HEK293 (cell line): ENCODE data around the gene TESK2.
A peak's percentile ranks its signal among the peaks of the same experiment; 100 is the strongest.
"Not testable (repeated sequence)": the region's sequence is repeated elsewhere in the genome, so short reads cannot be mapped to it uniquely, and the experiment has no call there.

Experiments
- CTCF ChIA-PET: fragments of 350-600 bp; formaldehyde crosslinking; extraction: SDS; loops from one replicate; lab custom pipeline; 2021; ENCODE audit warnings: antibody characterized with exemption; lab: Yijun Ruan, JAX
- POLR2A ChIA-PET: fragments of 300-600 bp; formaldehyde crosslinking; extraction: SDS; loops from one replicate; lab custom pipeline; 2020; ENCODE audit warnings: antibody characterized with exemption, inconsistent platforms; lab: Yijun Ruan, JAX
- H3K27ac ChIP-seq: fragments of 200-500 bp; sonication (Bioruptor generic); 2 replicates; pipeline ENCODE4 v1.5.1; 2014; ENCODE audit warnings: low read depth, low read length, control low read depth, inconsistent platforms; ENCODE audit errors: extremely low read depth
- H3K36me3 ChIP-seq, 2 experiments: fragments of 200-500 bp in 1 of 2; sonication (Bioruptor generic) in 1 of 2; 1 replicate in 1 of 2; 2 replicates in 1 of 2; pipeline ENCODE4 v1.5.1; 2014 to 2017; ENCODE audit warnings: inconsistent platforms in 2 of 2, low read length in 2 of 2; ENCODE audit not compliant: control insufficient read depth in 2 of 2, insufficient read depth in 1 of 2
- H3K4me1 ChIP-seq: fragments of 200-500 bp; sonication (Bioruptor generic); 2 replicates; pipeline ENCODE4 v1.5.1; 2014; ENCODE audit warnings: mild to moderate bottlenecking, low read length, inconsistent platforms; ENCODE audit not compliant: control insufficient read depth, insufficient read depth
- H3K4me3 ChIP-seq: 2 replicates; pipeline ENCODE4 v1.5.1; 2011; ENCODE audit warnings: low read depth, mild to moderate bottlenecking, control low read depth, low read length, moderate library complexity
- H3K9me3 ChIP-seq: fragments of 200-500 bp; sonication (Bioruptor generic); 2 replicates; pipeline ENCODE4 v1.5.1; 2014; ENCODE audit warnings: low read depth, low read length, inconsistent platforms; ENCODE audit not compliant: control insufficient read depth, insufficient read depth
- HOXC10 ChIP-seq: sonication (generic); formaldehyde crosslinking; IDR thresholded peaks from 2 replicates; pipeline ENCODE4 v1.8.1; 2023; ENCODE audit warnings: mild to moderate bottlenecking, missing genetic modification reagents
- SETDB1 ChIP-seq: IDR thresholded peaks from one replicate; pipeline ENCODE4 v1.6.1; 2017; ENCODE audit warnings: mild to moderate bottlenecking, low read length, moderate library complexity, mixed read lengths; ENCODE audit not compliant: insufficient read length
- TRIM28 ChIP-seq: IDR thresholded peaks from 2 replicates; pipeline ENCODE4 v1.6.1; 2011; ENCODE audit warnings: low read length, control low read depth, borderline replicate concordance
- ZBTB1 ChIP-seq: fragments of 450-650 bp; formaldehyde crosslinking; IDR thresholded peaks from 2 replicates; pipeline ENCODE4 v1.5.1; 2016; ENCODE audit warnings: missing biosample characterization, missing genetic modification characterization
- ZFHX2 ChIP-seq: fragments of 450-650 bp; formaldehyde crosslinking; conservative IDR thresholded peaks from 2 replicates; pipeline ENCODE4 v1.5.1; 2016; ENCODE audit warnings: missing biosample characterization, missing genetic modification characterization
- ZNF121 ChIP-seq: fragments of 450-650 bp; formaldehyde crosslinking; IDR thresholded peaks from 2 replicates; pipeline ENCODE4 v1.5.1; 2016; ENCODE audit warnings: missing biosample characterization, missing genetic modification characterization
- ZNF140 ChIP-seq: fragments of 450-650 bp; formaldehyde crosslinking; IDR thresholded peaks from 2 replicates; pipeline ENCODE4 v1.5.1; 2016; ENCODE audit warnings: missing biosample characterization, missing genetic modification characterization
- ZNF184 ChIP-seq: fragments of 450-650 bp; IDR thresholded peaks from 2 replicates; pipeline ENCODE4 v1.5.1; 2018; ENCODE audit warnings: missing biosample characterization, mild to moderate bottlenecking, missing genetic modification characterization
- ZNF2 ChIP-seq: fragments of 450-650 bp; formaldehyde crosslinking; IDR thresholded peaks from 2 replicates; pipeline ENCODE4 v1.5.1; 2016; ENCODE audit warnings: missing biosample characterization, missing genetic modification characterization
- ZNF354C ChIP-seq: fragments of 450-650 bp; formaldehyde crosslinking; IDR thresholded peaks from 2 replicates; pipeline ENCODE4 v1.5.1; 2016; ENCODE audit warnings: missing biosample characterization, missing genetic modification characterization, low read depth, borderline replicate concordance
- ZNF426 ChIP-seq: fragments of 450-650 bp; formaldehyde crosslinking; IDR thresholded peaks from 2 replicates; pipeline ENCODE4 v1.5.1; 2017; ENCODE audit warnings: missing biosample characterization, missing genetic modification characterization, mild to moderate bottlenecking, inconsistent platforms, moderate library complexity
- ZNF521 ChIP-seq: fragments of 450-650 bp; formaldehyde crosslinking; IDR thresholded peaks from 2 replicates; pipeline ENCODE4 v1.5.1; 2017; ENCODE audit warnings: missing biosample characterization, mild to moderate bottlenecking, missing genetic modification characterization
- ZNF555 ChIP-seq: fragments of 450-650 bp; formaldehyde crosslinking; conservative IDR thresholded peaks from 2 replicates; pipeline ENCODE4 v1.5.1; 2017; ENCODE audit warnings: missing biosample characterization, mild to moderate bottlenecking, missing genetic modification characterization, inconsistent platforms
- ZNF626 ChIP-seq: fragments of 450-650 bp; sonication (Bioruptor Pico); formaldehyde crosslinking; IDR thresholded peaks from 2 replicates; pipeline ENCODE4 v1.5.1; 2018; ENCODE audit warnings: missing biosample characterization, missing genetic modification characterization, inconsistent platforms
- ZNF76 ChIP-seq: fragments of 450-650 bp; formaldehyde crosslinking; IDR thresholded peaks from 2 replicates; pipeline ENCODE4; 2016; ENCODE audit warnings: low read depth, missing biosample characterization, missing genetic modification characterization, borderline replicate concordance
- ZNF843 ChIP-seq: fragments of 450-650 bp; formaldehyde crosslinking; IDR thresholded peaks from 2 replicates; pipeline ENCODE4 v1.5.1; 2016; ENCODE audit warnings: missing biosample characterization, missing genetic modification characterization
- TF ChIP-seq, protein P1 (sequence below): fragments of 450-650 bp; formaldehyde crosslinking; IDR thresholded peaks from 2 replicates; pipeline ENCODE4 v1.5.1; 2016; ENCODE audit warnings: missing biosample characterization, missing genetic modification characterization
- TF ChIP-seq, protein P2 (sequence below): fragments of 450-650 bp; formaldehyde crosslinking; IDR thresholded peaks from 2 replicates; pipeline ENCODE4 v1.5.1; 2017; ENCODE audit warnings: missing biosample characterization, missing genetic modification characterization
- TF ChIP-seq, protein P3 (sequence below): fragments of 450-650 bp; formaldehyde crosslinking; IDR thresholded peaks from 2 replicates; pipeline ENCODE4 v1.5.1; 2016; ENCODE audit warnings: missing biosample characterization, missing genetic modification characterization, low read depth
- TF ChIP-seq, protein P4 (sequence below): fragments of 450-650 bp; formaldehyde crosslinking; conservative IDR thresholded peaks from 2 replicates; pipeline ENCODE4 v1.5.1; 2016; ENCODE audit warnings: low read depth, missing biosample characterization, missing genetic modification characterization

Gene TESK2

DNA sequence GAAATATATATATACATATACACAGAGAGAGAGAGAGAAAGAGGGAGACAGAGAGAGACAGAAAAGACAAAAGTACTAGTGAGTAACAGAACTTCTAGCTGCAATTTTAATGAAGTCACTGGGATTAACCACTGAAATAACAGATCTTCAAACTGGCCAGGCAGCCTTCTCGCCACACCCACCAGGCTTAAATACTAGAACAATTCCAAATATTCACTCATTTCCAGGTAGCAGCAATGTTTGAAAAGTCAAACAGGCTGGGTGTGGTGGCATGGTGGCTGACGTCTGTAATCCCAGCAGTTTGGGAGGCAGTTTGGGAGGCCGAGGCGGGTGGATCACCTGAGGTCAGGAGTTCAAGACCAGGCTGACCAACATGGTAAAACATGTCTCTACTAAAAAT lies 25.5 kb upstream of the TESK2 start (continued):
- TF ChIP-seq HOXC10 (CRISPR knock-in tag) (no peak), ZNF426 (tag by site-specific recombination) (no peak), ZNF184 (tag by site-specific recombination) (no peak), ZBTB1 (no peak), SETDB1 (no peak)
- TF ChIP-seq, protein P1, sequence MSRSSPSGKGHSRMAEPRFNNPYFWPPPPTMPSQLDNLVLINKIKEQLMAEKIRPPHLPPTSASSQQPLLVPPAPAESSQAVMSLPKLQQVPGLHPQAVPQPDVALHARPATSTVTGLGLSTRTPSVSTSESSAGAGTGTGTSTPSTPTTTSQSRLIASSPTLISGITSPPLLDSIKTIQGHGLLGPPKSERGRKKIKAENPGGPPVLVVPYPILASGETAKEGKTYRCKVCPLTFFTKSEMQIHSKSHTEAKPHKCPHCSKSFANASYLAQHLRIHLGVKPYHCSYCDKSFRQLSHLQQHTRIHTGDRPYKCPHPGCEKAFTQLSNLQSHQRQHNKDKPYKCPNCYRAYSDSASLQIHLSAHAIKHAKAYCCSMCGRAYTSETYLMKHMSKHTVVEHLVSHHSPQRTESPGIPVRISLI = no peak
- TF ChIP-seq, protein P2, sequence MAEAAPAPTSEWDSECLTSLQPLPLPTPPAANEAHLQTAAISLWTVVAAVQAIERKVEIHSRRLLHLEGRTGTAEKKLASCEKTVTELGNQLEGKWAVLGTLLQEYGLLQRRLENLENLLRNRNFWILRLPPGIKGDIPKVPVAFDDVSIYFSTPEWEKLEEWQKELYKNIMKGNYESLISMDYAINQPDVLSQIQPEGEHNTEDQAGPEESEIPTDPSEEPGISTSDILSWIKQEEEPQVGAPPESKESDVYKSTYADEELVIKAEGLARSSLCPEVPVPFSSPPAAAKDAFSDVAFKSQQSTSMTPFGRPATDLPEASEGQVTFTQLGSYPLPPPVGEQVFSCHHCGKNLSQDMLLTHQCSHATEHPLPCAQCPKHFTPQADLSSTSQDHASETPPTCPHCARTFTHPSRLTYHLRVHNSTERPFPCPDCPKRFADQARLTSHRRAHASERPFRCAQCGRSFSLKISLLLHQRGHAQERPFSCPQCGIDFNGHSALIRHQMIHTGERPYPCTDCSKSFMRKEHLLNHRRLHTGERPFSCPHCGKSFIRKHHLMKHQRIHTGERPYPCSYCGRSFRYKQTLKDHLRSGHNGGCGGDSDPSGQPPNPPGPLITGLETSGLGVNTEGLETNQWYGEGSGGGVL (tag by site-specific recombination) = no peak
- TF ChIP-seq, all 188 proteins: peak for 0

DNA sequence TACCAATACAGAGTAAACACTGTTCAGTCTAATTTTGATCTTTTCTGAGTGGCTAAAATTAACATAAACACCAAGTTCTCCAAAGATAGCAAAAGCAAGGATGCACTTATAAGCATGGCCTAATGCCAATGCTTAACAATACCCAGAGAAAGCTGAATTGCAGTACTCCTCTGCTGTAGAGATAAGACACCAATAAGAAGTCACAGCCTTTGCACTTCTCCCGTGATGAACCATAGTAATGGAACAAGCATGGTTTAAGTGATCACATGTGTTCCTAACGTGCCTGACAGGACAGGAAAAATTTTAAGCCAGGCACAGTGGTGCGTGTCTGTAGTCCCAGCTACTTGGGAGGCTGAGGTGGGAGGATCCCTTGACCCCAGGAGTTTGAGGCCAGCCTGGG lies 25.1 kb upstream of the TESK2 start:
- peaks cover 38 to 84% of the 10 kb centered on the region in 2 experiments for H3K36me3 ChIP-seq

DNA sequence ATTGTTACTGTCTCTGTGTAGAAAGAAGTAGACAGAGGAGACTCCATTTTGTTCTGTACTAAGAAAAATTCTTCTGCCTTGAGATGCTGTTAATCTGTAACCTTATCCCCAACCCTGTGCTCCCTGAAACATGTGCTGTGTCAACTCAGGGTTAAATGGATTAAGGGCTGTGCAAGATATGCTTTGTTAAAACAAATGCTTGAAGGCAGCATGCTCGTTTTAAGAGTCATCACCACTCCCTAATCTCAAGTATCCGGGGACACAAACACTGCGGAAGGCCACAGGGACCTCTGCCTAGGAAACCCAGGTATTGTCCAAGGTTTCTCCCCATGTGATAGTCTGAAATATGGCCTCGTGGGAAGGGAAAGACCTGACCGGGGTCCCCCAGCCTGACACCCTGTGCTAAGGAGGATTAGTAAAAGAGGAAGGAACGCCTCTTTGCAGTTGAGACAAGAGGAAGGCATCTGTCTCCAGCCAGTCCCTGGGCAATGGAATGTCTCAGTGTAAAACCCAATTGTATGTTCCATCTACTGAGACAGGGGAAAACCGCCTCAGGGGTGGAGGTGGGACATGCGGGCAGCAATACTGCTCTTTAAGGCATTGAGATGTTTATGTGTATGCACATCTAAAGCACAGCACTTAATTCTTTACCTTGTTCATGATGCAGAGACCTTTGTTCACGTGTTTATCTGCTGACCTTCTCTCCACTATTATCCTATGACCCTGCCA lies 22.7 kb upstream of the TESK2 start:
- H3K9me3 ChIP-seq, H3K4me3 ChIP-seq, H3K27ac ChIP-seq, H3K4me1 ChIP-seq: not testable (repeated sequence)
- H3K36me3 ChIP-seq = peaks cover 52 to 98% of the 10 kb centered on the region in 2 experiments
- ChIA-PET POLR2A (interaction anchor here (3.4 to 7.0 kb wide), 2 partner anchors 8 to 56 kb away, joined by 15 to 66 read pairs; partner anchors contain the start of gene PRDX1), CTCF (interaction anchor here (1.5 to 4.2 kb wide), 6 partner anchors 13 to 93 kb away, joined by 3 to 90 read pairs (median 8); partner anchors contain the start of genes AKR1A1, CCDC163 and MMACHC)

More for the DNA sequence above, 25.1 kb upstream of the TESK2 start:
- no peak for TF ChIP-seq ZNF354C (tag by site-specific recombination)
- TF ChIP-seq ZNF521 (tag by site-specific recombination) = no peak
- TF ChIP-seq, protein P3, sequence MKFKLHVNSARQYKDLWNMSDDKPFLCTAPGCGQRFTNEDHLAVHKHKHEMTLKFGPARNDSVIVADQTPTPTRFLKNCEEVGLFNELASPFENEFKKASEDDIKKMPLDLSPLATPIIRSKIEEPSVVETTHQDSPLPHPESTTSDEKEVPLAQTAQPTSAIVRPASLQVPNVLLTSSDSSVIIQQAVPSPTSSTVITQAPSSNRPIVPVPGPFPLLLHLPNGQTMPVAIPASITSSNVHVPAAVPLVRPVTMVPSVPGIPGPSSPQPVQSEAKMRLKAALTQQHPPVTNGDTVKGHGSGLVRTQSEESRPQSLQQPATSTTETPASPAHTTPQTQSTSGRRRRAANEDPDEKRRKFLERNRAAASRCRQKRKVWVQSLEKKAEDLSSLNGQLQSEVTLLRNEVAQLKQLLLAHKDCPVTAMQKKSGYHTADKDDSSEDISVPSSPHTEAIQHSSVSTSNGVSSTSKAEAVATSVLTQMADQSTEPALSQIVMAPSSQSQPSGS (tag by site-specific recombination) = no peak
- TF ChIP-seq ZNF626 (tag by site-specific recombination) = no peak
- no peak for TF ChIP-seq ZFHX2 (tag by site-specific recombination)
- TF ChIP-seq TRIM28 = no peak
- Histone ChIP-seq H3K4me1 (no peaks in the 10 kb centered on the region), H3K4me3 (no peak overlapping the region), H3K27ac (no peak overlapping the region), H3K9me3 (no peaks in the 10 kb centered on the region)
- ChIA-PET POLR2A (no interaction called here), CTCF (interaction anchor here (0.6 to 3.2 kb wide), 3 partner anchors 42 to 310 kb away, joined by 3 to 30 read pairs (median 3); no protein-coding TSS in a partner anchor)

DNA sequence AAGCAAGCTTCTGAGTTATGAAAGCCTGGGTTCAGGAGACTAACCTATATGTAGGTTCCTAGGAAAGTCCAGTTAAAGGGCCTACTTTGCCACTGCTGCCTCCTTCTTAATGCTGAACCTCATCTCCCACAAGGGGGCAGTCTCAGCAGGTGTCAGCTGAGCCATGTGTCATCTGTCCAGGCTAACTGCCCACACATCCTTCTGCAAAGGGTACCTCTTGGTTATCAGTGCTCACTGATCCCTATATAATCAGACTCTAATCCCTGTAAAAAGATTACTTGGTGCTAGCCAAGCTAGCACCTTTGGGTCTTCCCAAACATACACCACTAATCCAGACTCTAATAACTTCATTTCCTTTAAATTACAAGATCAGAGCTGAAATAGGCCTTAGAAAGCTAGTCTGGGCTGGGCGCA lies 21.7 kb upstream of the TESK2 start:
- no peak overlapping the region for H3K4me3 ChIP-seq
- peaks cover 50 to 99% of the 10 kb centered on the region in 2 experiments for H3K36me3 ChIP-seq
- no peaks in the 10 kb centered on the region for H3K4me1 ChIP-seq
- CTCF ChIA-PET = interaction anchor here (0.6 to 4.2 kb wide), 25 partner anchors 9 to 1136 kb away, joined by 3 to 90 read pairs (median 4); partner anchors contain the start of genes AKR1A1, CCDC163, MMACHC and MUTYH
- POLR2A ChIA-PET = interaction anchor here (0.6 to 7.0 kb wide), 8 partner anchors 9 to 173 kb away, joined by 3 to 66 read pairs (median 7); partner anchors contain the start of genes CCDC163, MMACHC, MUTYH and PRDX1
- no peak overlapping the region for H3K27ac ChIP-seq
- no peaks in the 10 kb centered on the region for H3K9me3 ChIP-seq
- TF ChIP-seq ZBTB1 (no peak), ZNF843 (tag by site-specific recombination) (no peak), ZNF626 (tag by site-specific recombination) (no peak), ZNF2 (no peak), ZNF76 (tag by site-specific recombination) (no peak), ZNF121 (tag by site-specific recombination) (peak; percentile 44; the same call in 1 of the 2 replicates), ZFHX2 (tag by site-specific recombination) (peak; percentile 60; the same call in 1 of the 2 replicates), ZNF140 (tag by site-specific recombination) (no peak), ZNF555 (tag by site-specific recombination) (no peak)
- TF ChIP-seq, protein P4, sequence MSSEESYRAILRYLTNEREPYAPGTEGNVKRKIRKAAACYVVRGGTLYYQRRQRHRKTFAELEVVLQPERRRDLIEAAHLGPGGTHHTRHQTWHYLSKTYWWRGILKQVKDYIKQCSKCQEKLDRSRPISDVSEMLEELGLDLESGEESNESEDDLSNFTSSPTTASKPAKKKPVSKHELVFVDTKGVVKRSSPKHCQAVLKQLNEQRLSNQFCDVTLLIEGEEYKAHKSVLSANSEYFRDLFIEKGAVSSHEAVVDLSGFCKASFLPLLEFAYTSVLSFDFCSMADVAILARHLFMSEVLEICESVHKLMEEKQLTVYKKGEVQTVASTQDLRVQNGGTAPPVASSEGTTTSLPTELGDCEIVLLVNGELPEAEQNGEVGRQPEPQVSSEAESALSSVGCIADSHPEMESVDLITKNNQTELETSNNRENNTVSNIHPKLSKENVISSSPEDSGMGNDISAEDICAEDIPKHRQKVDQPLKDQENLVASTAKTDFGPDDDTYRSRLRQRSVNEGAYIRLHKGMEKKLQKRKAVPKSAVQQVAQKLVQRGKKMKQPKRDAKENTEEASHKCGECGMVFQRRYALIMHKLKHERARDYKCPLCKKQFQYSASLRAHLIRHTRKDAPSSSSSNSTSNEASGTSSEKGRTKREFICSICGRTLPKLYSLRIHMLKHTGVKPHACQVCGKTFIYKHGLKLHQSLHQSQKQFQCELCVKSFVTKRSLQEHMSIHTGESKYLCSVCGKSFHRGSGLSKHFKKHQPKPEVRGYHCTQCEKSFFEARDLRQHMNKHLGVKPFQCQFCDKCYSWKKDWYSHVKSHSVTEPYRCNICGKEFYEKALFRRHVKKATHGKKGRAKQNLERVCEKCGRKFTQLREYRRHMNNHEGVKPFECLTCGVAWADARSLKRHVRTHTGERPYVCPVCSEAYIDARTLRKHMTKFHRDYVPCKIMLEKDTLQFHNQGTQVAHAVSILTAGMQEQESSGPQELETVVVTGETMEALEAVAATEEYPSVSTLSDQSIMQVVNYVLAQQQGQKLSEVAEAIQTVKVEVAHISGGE (tag by site-specific recombination) = no peak
